Activated CD4-positive, alpha-beta T cell treated with anti-CD3 and anti-CD28 coated beads, Interleukin-2, amount 50 U/mL, for 24 hours (primary cell): ENCODE results near the gene MNS1.
A peak's percentile ranks its signal among the peaks of the same experiment; 100 is the strongest.
"Not testable (repeated sequence)": the region's sequence is repeated elsewhere in the genome, so short reads cannot be mapped to it uniquely, and the experiment has no call there.

Source experiments
- DNase-seq, 2 donors: peaks; one replicate each; pipeline ENCODE4 v3.0.0-alpha.2; 2020; ENCODE audit warnings: low read depth in 1 of 2, low spot score in 1 of 2

MNS1 gene

GRCh38 chr15:56464893-56465520 is at the start of gene MNS1:
Gene MNS1, minus strand, starts transcription at chr15:56465137. Its CDS starts 165 bp downstream, at chr15:56464972.
- DNase-seq: peak; percentile 24 to 56

GRCh38 chr15:56496635-56497034 is 31.7 kb upstream of the MNS1 start:
- DNase-seq: no peak

DNA sequence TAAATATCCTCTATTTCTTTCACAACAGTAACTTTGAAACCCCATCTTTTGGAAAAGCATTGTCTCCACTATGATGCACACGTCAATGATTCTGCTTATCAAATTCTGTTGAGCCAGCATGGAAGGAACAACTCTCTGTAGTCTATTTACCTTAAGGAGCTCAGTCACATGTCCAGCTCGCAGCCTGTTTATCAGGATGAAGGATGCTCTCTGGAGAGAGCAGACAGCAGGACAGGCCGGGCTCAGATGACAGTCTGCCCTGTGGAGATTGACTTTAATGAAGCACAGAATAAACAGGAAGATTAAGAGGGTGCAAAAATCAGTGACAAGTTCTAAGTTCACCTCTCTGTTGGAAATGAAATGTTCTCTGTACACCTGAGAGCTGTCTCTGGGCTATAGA is 30.6 kb upstream of the MNS1 start:
- DNase-seq: no peak

DNA sequence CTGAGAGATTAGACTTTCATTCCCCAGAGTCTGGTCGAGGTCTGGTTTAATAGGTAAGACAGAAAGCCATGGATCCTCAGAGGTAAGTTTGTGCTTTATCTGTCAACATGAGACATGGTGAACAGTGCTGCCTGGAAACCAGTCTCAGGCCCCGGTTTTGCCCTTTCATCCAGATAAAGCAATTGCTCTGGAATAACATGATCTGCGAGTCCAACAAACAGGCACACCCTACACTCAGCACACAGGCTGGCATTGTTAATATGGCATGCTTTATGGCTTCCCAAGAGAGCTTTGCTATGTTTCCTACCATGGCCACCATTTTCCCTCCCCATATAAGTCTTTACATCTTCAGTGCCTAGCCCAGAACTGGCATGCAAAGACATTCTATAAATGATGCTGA is 30.1 kb upstream of the MNS1 start:
- no peak for DNase-seq

DNA sequence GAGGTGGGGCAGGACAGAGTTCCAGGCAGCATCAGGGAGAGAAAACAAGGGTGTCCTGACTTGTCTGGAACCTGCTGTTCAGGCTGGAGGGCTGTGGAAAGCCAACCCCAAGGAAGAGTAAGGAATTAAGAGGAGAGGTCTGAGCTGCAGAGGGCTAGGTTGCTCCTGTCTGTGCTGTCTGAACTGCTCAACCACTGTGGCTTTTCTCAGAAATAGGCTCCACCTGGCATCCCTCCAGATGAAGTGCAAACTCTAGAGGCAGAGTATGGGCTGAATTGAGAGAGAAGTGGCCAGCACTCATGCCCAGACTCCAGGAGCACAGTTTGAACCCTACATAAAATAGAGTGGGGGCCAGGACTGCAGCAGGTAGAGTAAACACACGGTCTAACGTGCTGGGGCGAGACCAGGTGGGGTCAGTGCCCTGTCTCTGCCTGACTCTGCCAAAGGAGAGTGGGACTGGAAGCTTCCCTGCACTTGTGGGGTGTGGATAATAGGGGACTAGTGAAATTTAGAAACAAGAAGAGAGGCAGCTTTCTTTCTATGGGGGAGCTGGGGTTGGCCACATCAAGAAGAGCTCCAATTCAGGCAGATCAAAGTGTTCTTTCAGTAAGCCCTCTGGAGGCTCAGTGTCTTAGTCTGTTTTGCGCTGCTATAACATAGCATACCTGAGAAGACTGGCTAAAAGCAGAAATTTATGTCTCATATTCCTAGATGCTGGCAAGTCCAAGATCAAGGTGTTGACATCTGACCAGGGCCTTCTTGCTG is 28.0 kb upstream of the MNS1 start:
- no peak for DNase-seq

- DNase-seq: no peak
These were observed 27.3 kb upstream of the MNS1 start for GRCh38 chr15:56492236-56492635.

DNA sequence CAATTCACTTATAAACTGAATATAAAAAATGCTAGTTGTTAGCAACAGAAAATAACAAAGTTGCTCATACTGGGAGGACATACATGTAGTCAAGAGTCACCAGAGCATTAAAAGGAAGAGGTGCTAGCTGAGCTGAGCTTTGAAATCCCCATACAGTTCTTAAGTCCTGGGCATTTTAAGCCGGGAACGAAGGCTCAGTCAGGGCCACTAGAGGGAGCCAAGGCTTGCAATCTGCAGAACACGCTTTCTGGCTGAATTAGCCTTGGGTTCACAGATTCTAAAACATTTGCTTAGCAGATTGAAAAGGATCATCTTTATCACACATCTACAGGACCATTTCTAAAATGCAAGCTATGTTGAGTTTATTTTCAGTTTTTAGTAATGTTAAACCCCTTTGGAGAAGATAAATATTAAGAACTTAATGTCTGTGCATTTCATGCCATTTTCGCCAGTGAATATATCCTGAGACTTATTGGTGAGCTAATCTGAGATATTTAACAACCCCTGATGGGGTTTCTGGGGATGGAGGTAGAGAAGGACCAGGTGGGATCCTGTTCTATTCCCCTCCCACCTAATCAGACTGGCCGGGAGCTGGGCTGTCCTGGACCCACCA is 26.3 kb upstream of the MNS1 start:
- DNase-seq: peak; percentile 15 to 33

- DNase-seq: no peak
These were observed 25.5 kb upstream of the MNS1 start for GRCh38 chr15:56490461-56490860.

DNA sequence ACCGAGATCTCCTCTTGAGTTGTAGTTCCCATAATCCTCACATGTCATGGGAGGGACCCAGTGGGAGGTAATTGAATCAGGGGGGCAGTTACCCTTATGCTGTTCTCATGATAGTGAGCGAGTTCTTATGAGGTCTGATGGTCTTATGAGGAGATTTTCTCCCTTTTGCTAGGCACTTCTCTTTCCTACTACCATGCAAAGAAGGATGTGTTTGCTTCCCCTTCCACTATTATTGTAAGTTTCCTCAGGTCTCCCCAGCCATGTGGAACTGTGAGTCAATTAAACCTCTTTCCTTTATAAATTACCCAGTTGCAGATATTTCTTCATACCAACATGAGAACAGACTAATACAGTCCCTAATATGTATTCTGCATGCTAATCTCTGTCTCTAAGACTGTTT is 21.3 kb upstream of the MNS1 start:
- not testable (repeated sequence) for DNase-seq

GRCh38 chr15:56485426-56485825 is 20.5 kb upstream of the MNS1 start:
- DNase-seq: not testable (repeated sequence)

DNA sequence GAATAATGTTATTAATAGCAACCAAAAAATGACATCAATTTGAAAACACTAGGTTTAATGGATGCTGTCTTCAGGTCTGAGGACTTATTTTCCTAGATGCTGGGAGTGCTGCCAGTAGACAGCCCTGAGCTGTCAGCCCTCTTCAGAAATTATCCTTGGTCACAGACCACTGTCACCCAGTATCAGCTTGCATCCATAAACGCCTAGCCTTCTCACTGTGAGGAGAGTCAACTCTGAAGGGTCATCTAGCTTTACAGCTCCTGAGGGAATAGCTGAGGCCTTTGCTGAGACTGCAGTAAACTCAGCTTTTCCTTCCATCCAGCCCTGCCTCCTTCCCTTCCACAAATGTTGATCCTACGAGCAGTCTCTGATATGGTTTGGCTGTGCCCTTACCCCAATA is 19.4 kb upstream of the MNS1 start:
- no peak for DNase-seq

GRCh38 chr15:56475351-56475750 is 10.4 kb upstream of the MNS1 start:
- DNase-seq: no peak

DNA sequence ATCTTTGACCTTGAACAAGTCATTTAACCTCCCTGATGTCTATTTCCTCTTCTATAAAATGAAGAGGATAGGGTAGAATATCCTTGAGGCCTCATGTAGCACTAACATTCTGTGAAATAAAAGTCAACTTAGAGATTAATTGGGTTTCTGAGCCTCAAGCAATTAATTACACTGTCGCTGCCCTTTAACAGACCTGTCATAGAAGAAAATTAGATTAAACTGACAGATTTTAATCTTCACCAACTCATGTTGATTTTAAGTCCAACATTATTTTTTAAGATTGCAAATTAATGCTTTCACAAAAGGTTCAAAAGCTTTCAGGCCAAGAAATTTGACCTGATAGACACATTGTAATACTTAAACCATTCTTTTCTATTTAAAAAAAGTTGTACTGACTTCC is 8.1 kb upstream of the MNS1 start:
- DNase-seq: no peak

GRCh38 chr15:56472278-56472677 is 7.3 kb upstream of the MNS1 start:
- no peak for DNase-seq

- no peak for DNase-seq
These were observed 6.6 kb upstream of the MNS1 start for GRCh38 chr15:56471440-56472069.

DNA sequence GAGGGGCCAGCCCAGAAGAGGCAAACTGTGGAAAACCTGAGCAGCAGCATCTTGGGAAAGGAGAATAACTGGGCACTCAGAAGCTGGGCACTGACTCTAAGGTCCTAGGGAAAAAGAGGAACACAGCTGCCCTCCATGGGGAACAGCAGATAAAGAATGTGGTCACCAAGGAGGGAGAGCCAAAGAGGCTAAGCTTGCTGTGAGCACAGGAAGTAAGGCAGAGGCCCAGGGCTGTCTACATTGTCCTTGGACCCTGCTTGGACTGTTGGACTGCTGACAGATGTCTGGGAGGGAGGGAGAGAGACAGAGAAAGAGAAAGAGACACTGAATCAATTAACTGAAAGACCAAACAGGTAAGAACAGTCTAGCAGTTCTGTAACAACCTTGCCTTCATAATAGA is 4.5 kb upstream of the MNS1 start:
- DNase-seq: no peak

GRCh38 chr15:56468401-56468800 is 3.5 kb upstream of the MNS1 start:
- no peak for DNase-seq

- no peak for DNase-seq
These were observed 2.7 kb upstream of the MNS1 start for GRCh38 chr15:56467616-56468015.

DNA sequence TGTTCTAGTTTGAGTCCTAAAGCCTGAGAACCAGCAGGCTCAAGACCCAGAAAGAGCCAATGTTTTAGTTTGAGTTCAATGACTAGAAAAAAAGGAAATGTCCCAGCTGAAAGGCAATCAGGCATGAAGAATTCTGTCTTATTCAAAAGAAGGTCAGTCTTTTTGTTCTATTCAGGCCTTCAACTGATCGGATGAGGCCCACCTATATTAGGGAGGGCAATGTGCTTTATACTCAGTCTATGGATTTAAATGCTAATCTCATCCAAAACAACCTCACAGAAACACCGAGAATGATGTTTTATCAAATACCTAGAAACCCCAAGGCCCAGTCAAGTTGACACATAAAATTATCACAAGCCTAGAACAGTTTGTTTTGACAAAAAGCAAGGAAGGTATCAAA is 4.0 kb downstream of the MNS1 start:
- no peak for DNase-seq

DNA sequence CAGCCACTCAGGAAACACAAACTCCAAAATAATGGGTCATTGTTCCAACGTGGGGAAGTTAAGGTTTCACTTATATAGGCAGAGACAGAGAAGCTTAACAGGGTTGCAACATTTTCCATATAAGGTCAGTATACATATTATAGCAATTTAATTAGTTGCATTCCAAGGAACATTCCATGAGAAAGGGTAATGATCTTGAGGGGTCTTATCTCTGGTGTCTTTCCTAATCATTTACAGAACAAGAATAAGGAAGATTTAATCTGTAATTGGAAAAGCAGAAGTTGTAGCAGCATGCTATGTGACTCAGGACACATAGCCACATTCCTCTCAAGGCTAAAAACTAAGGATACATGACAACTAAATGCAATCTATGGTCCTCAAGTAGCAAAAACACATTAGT is 4.9 kb downstream of the MNS1 start:
- DNase-seq: no peak

- no peak for DNase-seq
These were observed 5.8 kb downstream of the MNS1 start for GRCh38 chr15:56459096-56459495.

- DNase-seq: no peak
These were observed 8.7 kb downstream of the MNS1 start for GRCh38 chr15:56456229-56456628.
